Measurements from ENCODE around the gene LLGL1.

DNA sequence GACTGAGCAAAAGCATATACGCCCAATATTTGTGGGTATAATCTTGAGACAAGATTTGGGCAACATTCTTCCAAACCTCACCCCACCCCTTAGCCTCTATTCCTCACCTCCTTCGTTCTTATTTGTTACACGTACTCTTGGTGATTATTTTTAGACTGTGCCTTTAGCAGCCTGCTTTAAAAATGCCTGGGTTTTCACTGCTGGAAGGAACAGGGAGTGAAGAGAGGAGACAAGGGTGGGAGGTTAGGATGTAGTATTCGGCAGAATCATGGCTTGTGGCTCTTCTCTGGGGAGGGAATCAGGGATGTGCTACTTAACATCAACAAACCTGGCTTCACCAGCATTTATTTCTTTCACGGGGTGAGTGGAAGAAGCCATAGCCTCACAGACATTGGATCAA, 30.2 kb upstream of the LLGL1 start:
- TF ChIP-seq POLR2A (IDR thresholded peaks at IDR 0.05) = no peak
- TF ChIP-seq, protein P1, sequence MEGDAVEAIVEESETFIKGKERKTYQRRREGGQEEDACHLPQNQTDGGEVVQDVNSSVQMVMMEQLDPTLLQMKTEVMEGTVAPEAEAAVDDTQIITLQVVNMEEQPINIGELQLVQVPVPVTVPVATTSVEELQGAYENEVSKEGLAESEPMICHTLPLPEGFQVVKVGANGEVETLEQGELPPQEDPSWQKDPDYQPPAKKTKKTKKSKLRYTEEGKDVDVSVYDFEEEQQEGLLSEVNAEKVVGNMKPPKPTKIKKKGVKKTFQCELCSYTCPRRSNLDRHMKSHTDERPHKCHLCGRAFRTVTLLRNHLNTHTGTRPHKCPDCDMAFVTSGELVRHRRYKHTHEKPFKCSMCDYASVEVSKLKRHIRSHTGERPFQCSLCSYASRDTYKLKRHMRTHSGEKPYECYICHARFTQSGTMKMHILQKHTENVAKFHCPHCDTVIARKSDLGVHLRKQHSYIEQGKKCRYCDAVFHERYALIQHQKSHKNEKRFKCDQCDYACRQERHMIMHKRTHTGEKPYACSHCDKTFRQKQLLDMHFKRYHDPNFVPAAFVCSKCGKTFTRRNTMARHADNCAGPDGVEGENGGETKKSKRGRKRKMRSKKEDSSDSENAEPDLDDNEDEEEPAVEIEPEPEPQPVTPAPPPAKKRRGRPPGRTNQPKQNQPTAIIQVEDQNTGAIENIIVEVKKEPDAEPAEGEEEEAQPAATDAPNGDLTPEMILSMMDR (IDR thresholded peaks at IDR 0.05) = no peak
